DOHH2 (cell line): ENCODE data around the gene FOXP2.

Source experiments
- H3F3A ChIP-seq: fragments of 200-600 bp; sonication (generic), shearing (Covaris generic); 2 replicates; pipeline ENCODE4 v1.6.0; 2016; ENCODE audit warnings: antibody characterized with exemption, mild to moderate bottlenecking; ENCODE audit not compliant: control insufficient read depth, insufficient read depth
- H3K27ac ChIP-seq: fragments of 200-600 bp; sonication (generic); 2 replicates; pipeline ENCODE4 v1.5.1; 2014; ENCODE audit warnings: low read depth, mild to moderate bottlenecking, low read length, moderate library complexity
- H3K27me3 ChIP-seq: fragments of 200-600 bp; sonication (generic); 2 replicates; pipeline ENCODE4 v1.6.1; 2014; ENCODE audit warnings: mild to moderate bottlenecking, low read length, mixed read lengths; ENCODE audit not compliant: control insufficient read depth
- H3K36me3 ChIP-seq: fragments of 200-600 bp; sonication (generic); 2 replicates; pipeline ENCODE4 v1.6.1; 2014; ENCODE audit warnings: mild to moderate bottlenecking, low read length, moderate library complexity, mixed read lengths; ENCODE audit not compliant: control insufficient read depth
- H3K4me1 ChIP-seq: fragments of 200-600 bp; sonication (generic); 2 replicates; pipeline ENCODE4 v1.6.1; 2014; ENCODE audit warnings: mild to moderate bottlenecking, low read length, mixed read lengths; ENCODE audit not compliant: control insufficient read depth
- H3K4me2 ChIP-seq: fragments of 200-600 bp; sonication (generic); 2 replicates; pipeline ENCODE4 v1.6.0; 2014; ENCODE audit warnings: mild to moderate bottlenecking, low read length, moderate library complexity
- H3K4me3 ChIP-seq: fragments of 200-600 bp; sonication (generic); 2 replicates; pipeline ENCODE4 v1.5.1; 2014; ENCODE audit warnings: mild to moderate bottlenecking, low read length, mixed read lengths
- H3K79me2 ChIP-seq: fragments of 200-600 bp; sonication (generic); 2 replicates; pipeline ENCODE4 v1.6.1; 2014; ENCODE audit warnings: mild to moderate bottlenecking, low read length, mixed read lengths; ENCODE audit not compliant: control insufficient read depth
- H3K9me2 ChIP-seq: fragments of 200-600 bp; sonication (generic); replicated peaks from 2 replicates; pipeline ENCODE4 v1.6.1; 2014; ENCODE audit warnings: mild to moderate bottlenecking, low read length, mixed read lengths; ENCODE audit not compliant: control insufficient read depth
- H3K9me3 ChIP-seq: fragments of 200-600 bp; sonication (generic); 2 replicates; pipeline ENCODE4 v1.6.1; 2014; ENCODE audit warnings: antibody characterized with exemption, low read length, mixed read lengths; ENCODE audit not compliant: control insufficient read depth, insufficient read depth
- H4K20me1 ChIP-seq: fragments of 200-600 bp; sonication (generic); 2 replicates; pipeline ENCODE4 v1.6.0; 2014; ENCODE audit warnings: low read depth, mild to moderate bottlenecking, antibody characterized with exemption, low read length, moderate library complexity; ENCODE audit not compliant: control insufficient read depth, insufficient read depth
- CTCF ChIP-seq: fragments of 200-600 bp; sonication (generic); IDR thresholded peaks from one replicate; pipeline ENCODE4 v1.5.1; 2014; ENCODE audit warnings: antibody characterized with exemption, mild to moderate bottlenecking, low read depth, low read length; ENCODE audit not compliant: poor library complexity, severe bottlenecking
- EZH2phosphoT487 ChIP-seq: fragments of 200-600 bp; sonication (generic); IDR thresholded peaks from 2 replicates; pipeline ENCODE4 v1.6.1; 2017; ENCODE audit warnings: borderline replicate concordance, mild to moderate bottlenecking, antibody characterized with exemption, low read length, moderate library complexity, mixed read lengths

FOXP2 gene

GRCh38 chr7:114671563-114672123 is 257.0 kb downstream of the FOXP2 start:
- Histone ChIP-seq H3K36me3 (no peaks in the 10 kb centered on the region), H3K9me3 (no peaks in the 10 kb centered on the region), H3K4me1 (no peaks in the 10 kb centered on the region), H3K27me3 (no peaks in the 10 kb centered on the region), H3K9me2 (no peaks in the 10 kb centered on the region), H3F3A (no peaks in the 10 kb centered on the region), H3K4me2 (no peak overlapping the region), H3K79me2 (no peaks in the 10 kb centered on the region), H3K4me3 (no peak overlapping the region), H4K20me1 (no peaks in the 10 kb centered on the region), H3K27ac (no peak overlapping the region)
- no peak for TF ChIP-seq CTCF
- TF ChIP-seq EZH2phosphoT487: no peak

GRCh38 chr7:114678116-114678515 is 263.5 kb downstream of the FOXP2 start:
- no peaks in the 10 kb centered on the region for H3K9me2 ChIP-seq
- no peak overlapping the region for H3K4me3 ChIP-seq
- no peak overlapping the region for H3K27ac ChIP-seq
- no peaks in the 10 kb centered on the region for H3K9me3 ChIP-seq
- no peaks in the 10 kb centered on the region for H4K20me1 ChIP-seq
- no peaks in the 10 kb centered on the region for H3K36me3 ChIP-seq
- no peaks in the 10 kb centered on the region for H3K4me1 ChIP-seq
- no peaks in the 10 kb centered on the region for H3K79me2 ChIP-seq
- no peaks in the 10 kb centered on the region for H3F3A ChIP-seq
- no peaks in the 10 kb centered on the region for H3K27me3 ChIP-seq
- TF ChIP-seq CTCF (no peak), EZH2phosphoT487 (no peak)
- no peak overlapping the region for H3K4me2 ChIP-seq

GRCh38 chr7:114687238-114687637 is 272.6 kb downstream of the FOXP2 start:
- Histone ChIP-seq H3K9me2 (no peaks in the 10 kb centered on the region), H4K20me1 (no peaks in the 10 kb centered on the region), H3K27me3 (no peaks in the 10 kb centered on the region), H3F3A (no peaks in the 10 kb centered on the region), H3K79me2 (no peaks in the 10 kb centered on the region), H3K27ac (no peak overlapping the region), H3K9me3 (no peaks in the 10 kb centered on the region), H3K36me3 (no peaks in the 10 kb centered on the region), H3K4me3 (no peak overlapping the region), H3K4me2 (no peak overlapping the region), H3K4me1 (no peaks in the 10 kb centered on the region)
- no peak for TF ChIP-seq EZH2phosphoT487
- TF ChIP-seq CTCF: no peak
